ENCODE data around the gene GEMIN8. TPM values are rescaled to one million over a fixed set of nuclear protein-coding genes. Genes with fewer than 3 reads are reported as not detected.

GEMIN8 gene
- total and polyA plus RNA-seq, 7 experiments from 2014 or later, result 9.7 to 35.8 (median 12.7) TPM

- Mint-ChIP-seq H3K4me1 (no peaks in the 10 kb centered on the region), H3K4me3 (no peak overlapping the region), H3K27me3 (peaks cover 0 to 11% (median 6%) of the 10 kb centered on the region in 5 donors), H3K27ac (no peak overlapping the region), H3K36me3 (no peaks in the 10 kb centered on the region), H3K9me3 (peaks cover 0 to 3% (median 0%) of the 10 kb centered on the region in 11 donors)
- intact Hi-C loops (cut with micrococcal nuclease), result no loop called here
- ChIA-PET CTCF (no interaction called here), POLR2A (no interaction called here)
- Histone ChIP-seq H3K4me1 (ENCODE audit: control insufficient read depth in 2 of 2, insufficient read depth in 2 of 2, low read length in 2 of 2) (no peaks in the 10 kb centered on the region), H3K36me3 (ENCODE audit: control insufficient read depth in 2 of 3, insufficient read depth in 3 of 3, low read length in 3 of 3) (no peaks in the 10 kb centered on the region), H3K27me3 (ENCODE audit: control insufficient read depth in 2 of 2, insufficient read depth in 2 of 2, low read length in 2 of 2) (no peaks in the 10 kb centered on the region), H3K27ac (ENCODE audit: low read depth, low read length) (no peak overlapping the region), H3K9me3 (ENCODE audit: control insufficient read depth in 2 of 3, low read length in 3 of 3) (no peaks in the 10 kb centered on the region), H3K4me3 (ENCODE audit: low read length) (no peak overlapping the region)
- ATAC-seq (no peak), DNase-seq (no peak)
These were observed 32.8 kb upstream of the GEMIN8 start for GRCh38 chrX:14062524-14062923.

DNA sequence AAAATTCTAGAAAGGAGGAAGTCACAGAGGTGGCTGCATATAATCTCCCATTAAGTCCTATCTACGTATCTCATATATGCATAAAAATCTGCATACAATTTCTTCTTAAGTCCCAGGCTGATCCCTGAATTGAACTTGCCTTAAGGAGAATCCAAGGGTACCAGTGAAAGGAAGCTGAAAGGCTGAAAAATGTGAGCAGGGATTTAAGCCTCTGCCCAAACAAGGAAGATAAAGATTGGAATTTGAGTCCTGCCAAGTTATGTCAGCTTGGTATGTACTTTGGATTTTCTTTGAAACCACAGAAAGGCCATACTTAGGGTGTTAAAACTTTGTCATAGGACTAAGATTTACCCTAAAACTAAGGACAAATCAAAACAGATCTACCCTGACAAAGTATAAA, 26.5 kb upstream of the GEMIN8 start:
- ATAC-seq (no peak), DNase-seq (no peak)
- intact Hi-C loops (cut with micrococcal nuclease), result no loop called here
- Mint-ChIP-seq H3K4me1 (no peaks in the 10 kb centered on the region), H3K27ac (no peak overlapping the region), H3K36me3 (peaks cover 0 to 6% (median 0%) of the 10 kb centered on the region in 5 donors), H3K4me3 (no peak overlapping the region), H3K9me3 (peaks cover 0 to 4% (median 0%) of the 10 kb centered on the region in 11 donors), H3K27me3 (peaks cover 7 to 23% (median 14%) of the 10 kb centered on the region in 5 donors)
- ChIA-PET CTCF (no interaction called here), POLR2A (no interaction called here)
- Histone ChIP-seq H3K4me1 (ENCODE audit: control insufficient read depth in 2 of 2, insufficient read depth in 2 of 2, low read length in 2 of 2) (no peaks in the 10 kb centered on the region), H3K27ac (ENCODE audit: low read depth, low read length) (no peak overlapping the region), H3K4me3 (ENCODE audit: low read length) (no peak overlapping the region), H3K9me3 (ENCODE audit: control insufficient read depth in 2 of 3, low read length in 3 of 3) (no peaks in the 10 kb centered on the region), H3K36me3 (ENCODE audit: control insufficient read depth in 2 of 3, insufficient read depth in 3 of 3, low read length in 3 of 3) (no peaks in the 10 kb centered on the region), H3K27me3 (ENCODE audit: control insufficient read depth in 2 of 2, insufficient read depth in 2 of 2, low read length in 2 of 2) (no peaks in the 10 kb centered on the region)

DNA sequence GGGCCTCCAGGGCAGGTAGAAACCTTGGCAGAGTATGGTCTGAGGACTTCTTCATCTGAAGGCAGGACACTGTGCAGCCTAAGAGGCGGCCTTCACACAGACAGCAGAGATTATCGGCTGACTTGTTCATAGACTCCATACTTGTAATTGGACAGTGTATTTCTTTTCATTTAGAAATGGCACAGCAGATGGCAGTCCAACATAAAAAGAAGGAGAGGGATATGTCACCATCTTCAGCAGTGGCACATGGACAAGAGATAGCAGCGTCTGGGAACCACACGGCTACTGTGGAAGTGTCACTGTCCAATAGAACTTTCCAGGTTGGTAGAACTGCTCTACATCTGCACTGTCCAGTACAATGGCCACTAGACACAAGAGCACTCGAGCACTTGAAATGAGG, 21.7 kb upstream of the GEMIN8 start:
- peaks cover 9 to 23% (median 17%) of the 10 kb centered on the region in 5 donors for H3K27me3 Mint-ChIP-seq
- no peaks in the 10 kb centered on the region for H3K36me3 Mint-ChIP-seq
- Histone ChIP-seq H3K4me1 (ENCODE audit: control insufficient read depth in 2 of 2, insufficient read depth in 2 of 2, low read length in 2 of 2) (no peaks in the 10 kb centered on the region), H3K4me3 (ENCODE audit: low read length) (no peak overlapping the region), H3K27me3 (ENCODE audit: control insufficient read depth in 2 of 2, insufficient read depth in 2 of 2, low read length in 2 of 2) (no peaks in the 10 kb centered on the region), H3K27ac (ENCODE audit: low read depth, low read length) (no peak overlapping the region), H3K9me3 (ENCODE audit: control insufficient read depth in 2 of 3, low read length in 3 of 3) (no peaks in the 10 kb centered on the region), H3K36me3 (ENCODE audit: control insufficient read depth in 2 of 3, insufficient read depth in 3 of 3, low read length in 3 of 3) (no peaks in the 10 kb centered on the region)
- intact Hi-C loops (cut with micrococcal nuclease), result no loop called here
- DNase-seq, result no peak
- peaks cover 0 to 4% (median 0%) of the 10 kb centered on the region in 11 donors for H3K9me3 Mint-ChIP-seq
- ChIA-PET POLR2A (no interaction called here), CTCF (no interaction called here)
- no peak for ATAC-seq
- no peaks in the 10 kb centered on the region for H3K4me1 Mint-ChIP-seq
- H3K4me3 Mint-ChIP-seq, result no peak overlapping the region
- H3K27ac Mint-ChIP-seq, result no peak overlapping the region

- intact Hi-C loops (cut with micrococcal nuclease), result no loop called here
- H3K36me3 ChIP-seq (ENCODE audit: control insufficient read depth in 2 of 3, insufficient read depth in 3 of 3, low read length in 3 of 3), result no peaks in the 10 kb centered on the region
- ChIA-PET CTCF (no interaction called here), POLR2A (no interaction called here)
- peaks cover 0 to 2% (median 0%) of the 10 kb centered on the region in 11 donors for H3K9me3 Mint-ChIP-seq
- no peaks in the 10 kb centered on the region for H3K27me3 ChIP-seq (ENCODE audit: control insufficient read depth in 2 of 2, insufficient read depth in 2 of 2, low read length in 2 of 2)
- H3K9me3 ChIP-seq (ENCODE audit: control insufficient read depth in 2 of 3, low read length in 3 of 3), result no peaks in the 10 kb centered on the region
- no peak for ATAC-seq
- H3K4me1 Mint-ChIP-seq, result no peaks in the 10 kb centered on the region
- H3K36me3 Mint-ChIP-seq, result no peaks in the 10 kb centered on the region
- peaks cover 5 to 23% (median 15%) of the 10 kb centered on the region in 5 donors for H3K27me3 Mint-ChIP-seq
- H3K27ac Mint-ChIP-seq, result no peak overlapping the region
- H3K4me3 ChIP-seq (ENCODE audit: low read length), result no peak overlapping the region
- no peak overlapping the region for H3K4me3 Mint-ChIP-seq
- H3K4me1 ChIP-seq (ENCODE audit: control insufficient read depth in 2 of 2, insufficient read depth in 2 of 2, low read length in 2 of 2), result no peaks in the 10 kb centered on the region
- no peak overlapping the region for H3K27ac ChIP-seq (ENCODE audit: low read depth, low read length)
- DNase-seq, result no peak
These were observed 21.0 kb upstream of the GEMIN8 start for GRCh38 chrX:14050709-14051108.

GRCh38 chrX:14043209-14043608, 13.5 kb upstream of the GEMIN8 start:
- Histone ChIP-seq H3K4me1 (ENCODE audit: control insufficient read depth in 2 of 2, insufficient read depth in 2 of 2, low read length in 2 of 2) (no peaks in the 10 kb centered on the region), H3K27ac (ENCODE audit: low read depth, low read length) (no peak overlapping the region), H3K27me3 (ENCODE audit: control insufficient read depth in 2 of 2, insufficient read depth in 2 of 2, low read length in 2 of 2) (no peaks in the 10 kb centered on the region), H3K36me3 (ENCODE audit: control insufficient read depth in 2 of 3, insufficient read depth in 3 of 3, low read length in 3 of 3) (no peaks in the 10 kb centered on the region), H3K4me3 (ENCODE audit: low read length) (no peak overlapping the region), H3K9me3 (ENCODE audit: control insufficient read depth in 2 of 3, low read length in 3 of 3) (no peaks in the 10 kb centered on the region)
- ATAC-seq, result no peak
- Mint-ChIP-seq H3K4me3 (no peak overlapping the region), H3K9me3 (no peaks in the 10 kb centered on the region), H3K4me1 (no peaks in the 10 kb centered on the region), H3K27ac (no peak overlapping the region), H3K27me3 (peaks cover 0 to 15% (median 5%) of the 10 kb centered on the region in 5 donors), H3K36me3 (no peaks in the 10 kb centered on the region)
- no peak for DNase-seq
- intact Hi-C loops (cut with micrococcal nuclease), result no loop called here
- ChIA-PET POLR2A (no interaction called here), CTCF (no interaction called here)

- Histone ChIP-seq H3K9me3 (ENCODE audit: control insufficient read depth in 2 of 3, low read length in 3 of 3) (no peaks in the 10 kb centered on the region), H3K4me3 (ENCODE audit: low read length) (no peak overlapping the region), H3K4me1 (ENCODE audit: control insufficient read depth in 2 of 2, insufficient read depth in 2 of 2, low read length in 2 of 2) (no peaks in the 10 kb centered on the region), H3K27me3 (ENCODE audit: control insufficient read depth in 2 of 2, insufficient read depth in 2 of 2, low read length in 2 of 2) (no peaks in the 10 kb centered on the region), H3K36me3 (ENCODE audit: control insufficient read depth in 2 of 3, insufficient read depth in 3 of 3, low read length in 3 of 3) (no peaks in the 10 kb centered on the region), H3K27ac (ENCODE audit: low read depth, low read length) (no peak overlapping the region)
- no peak overlapping the region for H3K27ac Mint-ChIP-seq
- intact Hi-C loops (cut with micrococcal nuclease), result loop anchor here (1.0 to 10.0 kb wide), 9 partner anchors 56 to 1455 kb away; partner anchors contain the start of gene PIR (in 1 of the 2)
- CTCF ChIA-PET, result interaction anchor here (0.6 to 1.2 kb wide), 5 partner anchors 18 to 1216 kb away, joined by 3 to 4 read pairs (median 3); no protein-coding TSS in a partner anchor
- H3K27me3 Mint-ChIP-seq, result peaks cover 0 to 21% (median 0%) of the 10 kb centered on the region in 5 donors
- no peaks in the 10 kb centered on the region for H3K4me1 Mint-ChIP-seq
- ATAC-seq, result peak; percentile 95
- H3K36me3 Mint-ChIP-seq, result no peaks in the 10 kb centered on the region
- POLR2A ChIA-PET, result interaction anchor here (1.0 kb wide), 1 partner anchor 9 kb away, joined by 3 read pairs; the partner anchor contains the start of gene GEMIN8
- no peak overlapping the region for H3K4me3 Mint-ChIP-seq
- peak in 7 of 9 donors; percentile 38 to 73 (median 62) for DNase-seq
- no peaks in the 10 kb centered on the region for H3K9me3 Mint-ChIP-seq
These were observed 9.7 kb upstream of the GEMIN8 start for GRCh38 chrX:14039344-14039743.

- no peak overlapping the region for H3K27ac ChIP-seq (ENCODE audit: low read depth, low read length)
- H3K36me3 ChIP-seq (ENCODE audit: control insufficient read depth in 2 of 3, insufficient read depth in 3 of 3, low read length in 3 of 3), result no peaks in the 10 kb centered on the region
- Mint-ChIP-seq H3K27ac (no peak overlapping the region), H3K36me3 (no peaks in the 10 kb centered on the region), H3K27me3 (peaks cover 0 to 17% (median 0%) of the 10 kb centered on the region in 5 donors), H3K4me3 (no peak overlapping the region), H3K9me3 (no peaks in the 10 kb centered on the region), H3K4me1 (peaks cover 0 to 5% (median 0%) of the 10 kb centered on the region in 7 donors)
- ATAC-seq, result no peak
- H3K4me1 ChIP-seq (ENCODE audit: control insufficient read depth in 2 of 2, insufficient read depth in 2 of 2, low read length in 2 of 2), result no peaks in the 10 kb centered on the region
- intact Hi-C loops (cut with micrococcal nuclease), result loop anchor here (1.0 to 10.0 kb wide), 9 partner anchors 57 to 1456 kb away; partner anchors contain the start of gene PIR (in 1 of the 2)
- no peak overlapping the region for H3K4me3 ChIP-seq (ENCODE audit: low read length)
- CTCF ChIA-PET, result interaction anchor here (0.6 to 1.2 kb wide), 4 partner anchors 1103 to 1215 kb away, joined by 3 to 4 read pairs (median 3); no protein-coding TSS in a partner anchor
- H3K9me3 ChIP-seq (ENCODE audit: control insufficient read depth in 2 of 3, low read length in 3 of 3), result no peaks in the 10 kb centered on the region
- H3K27me3 ChIP-seq (ENCODE audit: control insufficient read depth in 2 of 2, insufficient read depth in 2 of 2, low read length in 2 of 2), result no peaks in the 10 kb centered on the region
- no peak for DNase-seq
- POLR2A ChIA-PET, result interaction anchor here (1.0 kb wide), 1 partner anchor 9 kb away, joined by 3 read pairs; the partner anchor contains the start of gene GEMIN8
These were observed 8.8 kb upstream of the GEMIN8 start for GRCh38 chrX:14038375-14039085.
